Measurements from ENCODE around the gene FBLN5.

Gene FBLN5

DNA sequence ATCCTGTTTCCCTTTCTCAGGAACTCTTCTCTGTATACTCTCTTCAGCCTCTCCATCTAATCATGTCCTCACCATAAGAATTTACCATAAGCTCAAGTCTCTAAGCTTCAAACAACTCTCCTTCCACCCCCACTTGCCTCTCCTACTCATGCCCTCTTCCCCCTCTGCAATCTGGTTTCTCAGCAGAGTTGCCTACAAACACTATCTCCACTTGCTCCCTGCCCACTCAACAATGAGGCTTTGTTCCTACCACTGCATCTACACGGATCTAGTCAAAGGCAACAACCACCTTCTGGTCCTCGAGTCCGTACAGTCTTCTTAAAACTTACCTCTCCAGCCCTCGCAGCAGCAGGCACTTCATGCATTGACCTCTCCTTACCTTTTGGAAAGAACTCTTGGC, 17.2 kb upstream of the FBLN5 start:
- no peak for DNase-seq (ENCODE audit: low read depth, low spot score)
- POLR2A ChIA-PET: no interaction called here
- TF ChIP-seq, protein P1, sequence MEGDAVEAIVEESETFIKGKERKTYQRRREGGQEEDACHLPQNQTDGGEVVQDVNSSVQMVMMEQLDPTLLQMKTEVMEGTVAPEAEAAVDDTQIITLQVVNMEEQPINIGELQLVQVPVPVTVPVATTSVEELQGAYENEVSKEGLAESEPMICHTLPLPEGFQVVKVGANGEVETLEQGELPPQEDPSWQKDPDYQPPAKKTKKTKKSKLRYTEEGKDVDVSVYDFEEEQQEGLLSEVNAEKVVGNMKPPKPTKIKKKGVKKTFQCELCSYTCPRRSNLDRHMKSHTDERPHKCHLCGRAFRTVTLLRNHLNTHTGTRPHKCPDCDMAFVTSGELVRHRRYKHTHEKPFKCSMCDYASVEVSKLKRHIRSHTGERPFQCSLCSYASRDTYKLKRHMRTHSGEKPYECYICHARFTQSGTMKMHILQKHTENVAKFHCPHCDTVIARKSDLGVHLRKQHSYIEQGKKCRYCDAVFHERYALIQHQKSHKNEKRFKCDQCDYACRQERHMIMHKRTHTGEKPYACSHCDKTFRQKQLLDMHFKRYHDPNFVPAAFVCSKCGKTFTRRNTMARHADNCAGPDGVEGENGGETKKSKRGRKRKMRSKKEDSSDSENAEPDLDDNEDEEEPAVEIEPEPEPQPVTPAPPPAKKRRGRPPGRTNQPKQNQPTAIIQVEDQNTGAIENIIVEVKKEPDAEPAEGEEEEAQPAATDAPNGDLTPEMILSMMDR (IDR thresholded peaks at IDR 0.05; ENCODE audit: insufficient read depth, low read length, missing control alignments): no peak
- CTCF ChIA-PET: no interaction called here
- H3K4me3 ChIP-seq (ENCODE audit: low read depth, low read length): no peak overlapping the region

GRCh38 chr14:91964011-91964410, 16.5 kb upstream of the FBLN5 start:
- TF ChIP-seq, protein P1 (IDR thresholded peaks at IDR 0.05; ENCODE audit: insufficient read depth, low read length, missing control alignments): no peak
- POLR2A ChIA-PET: no interaction called here
- DNase-seq (ENCODE audit: low read depth, low spot score): no peak
- no peak overlapping the region for H3K4me3 ChIP-seq (ENCODE audit: low read depth, low read length)
- CTCF ChIA-PET: no interaction called here

DNA sequence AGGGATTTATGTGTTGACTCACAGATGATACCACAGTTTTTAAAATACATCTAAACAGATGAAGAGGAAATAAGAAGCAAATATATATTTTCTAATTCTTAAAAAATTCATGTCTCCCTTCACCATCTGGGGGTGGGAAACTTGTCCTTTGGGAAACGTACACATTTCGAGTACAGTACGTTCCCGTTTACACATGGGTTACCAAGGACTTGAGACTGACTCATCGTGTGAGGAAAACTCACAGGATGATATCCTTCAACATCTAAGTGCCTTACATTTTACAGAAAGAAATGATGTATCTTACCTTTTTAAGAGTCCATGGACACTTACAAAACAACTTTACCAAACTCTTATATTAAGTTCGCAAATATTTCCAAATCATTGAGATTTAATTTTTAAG, 16.0 kb upstream of the FBLN5 start:
- TF ChIP-seq, protein P1 (IDR thresholded peaks at IDR 0.05; ENCODE audit: insufficient read depth, low read length, missing control alignments): no peak
- POLR2A ChIA-PET: no interaction called here
- no peak for DNase-seq (ENCODE audit: low read depth, low spot score)
- no peak overlapping the region for H3K4me3 ChIP-seq (ENCODE audit: low read depth, low read length)
- CTCF ChIA-PET: no interaction called here

- no peak overlapping the region for H3K4me3 ChIP-seq (ENCODE audit: low read depth, low read length)
- ChIA-PET POLR2A (interaction anchor here (1.3 kb wide), 1 partner anchor 14 kb away, joined by 4 read pairs; the partner anchor contains the start of gene FBLN5), CTCF (interaction anchor here (0.7 to 2.4 kb wide), 3 partner anchors 9 to 35 kb away, joined by 3 to 9 read pairs (median 3); no protein-coding TSS in a partner anchor)
- TF ChIP-seq, protein P1 (IDR thresholded peaks at IDR 0.05; ENCODE audit: insufficient read depth, low read length, missing control alignments): no peak
- no peak for DNase-seq (ENCODE audit: low read depth, low spot score)
These were observed 14.1 kb upstream of the FBLN5 start for GRCh38 chr14:91961297-91962220.

DNA sequence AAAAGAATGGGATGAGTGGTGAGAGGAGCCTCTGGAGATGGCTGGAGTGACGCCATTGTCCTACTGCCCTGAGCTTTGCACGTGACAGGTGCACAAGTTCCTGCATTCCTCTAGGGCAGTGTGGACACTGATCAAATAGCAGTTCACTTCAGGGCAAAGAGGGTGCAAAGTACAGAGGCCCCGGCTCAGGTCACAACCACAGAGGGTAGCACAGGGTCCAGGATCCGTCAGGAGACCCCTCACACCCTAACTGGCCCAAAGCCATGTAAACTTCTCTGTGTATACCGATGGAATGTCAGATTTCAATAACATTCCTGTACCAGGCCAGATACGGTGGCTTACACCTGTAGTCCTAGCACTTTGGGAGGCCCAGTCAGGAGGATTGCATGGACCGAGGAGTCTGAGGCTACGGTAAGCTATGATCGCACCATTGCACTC, 10.4 kb upstream of the FBLN5 start:
- DNase-seq (ENCODE audit: low read depth, low spot score): no peak
- no peak overlapping the region for H3K4me3 ChIP-seq (ENCODE audit: low read depth, low read length)
- ChIA-PET CTCF (no interaction called here), POLR2A (no interaction called here)
- TF ChIP-seq, protein P1 (IDR thresholded peaks at IDR 0.05; ENCODE audit: insufficient read depth, low read length, missing control alignments): no peak

DNA sequence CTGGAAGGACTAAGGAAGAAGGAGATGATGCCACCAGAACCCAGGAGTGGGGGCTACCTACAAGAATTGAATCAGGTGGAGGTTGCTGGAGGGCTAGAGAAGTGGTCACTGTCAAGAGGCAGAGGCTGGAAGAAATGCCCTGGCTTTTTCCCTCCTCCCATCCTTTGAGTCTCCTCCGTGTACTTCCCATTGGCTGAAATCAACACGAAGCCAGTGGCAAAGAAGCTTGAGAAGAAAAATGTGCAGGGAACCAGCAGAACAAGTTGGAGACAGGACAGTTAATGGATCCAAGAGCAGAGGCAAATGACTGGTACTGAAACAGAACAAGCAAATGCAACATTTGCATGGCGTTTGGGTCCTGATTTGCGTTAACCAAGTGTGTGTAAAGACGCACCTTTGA, 9.1 kb upstream of the FBLN5 start:
- no peak for DNase-seq (ENCODE audit: low read depth, low spot score)
- TF ChIP-seq, protein P1 (IDR thresholded peaks at IDR 0.05; ENCODE audit: insufficient read depth, low read length, missing control alignments): no peak
- no peak overlapping the region for H3K4me3 ChIP-seq (ENCODE audit: low read depth, low read length)
- CTCF ChIA-PET: no interaction called here
- POLR2A ChIA-PET: no interaction called here

Data from AG04449 (cell line).